H9 (cell line): Measurements from ENCODE around the gene MBD3L3. TPM values are rescaled to one million over a fixed set of nuclear protein-coding genes. Genes with fewer than 3 reads are reported as not detected.

Experiments
- DNase-seq: peaks from one replicate; pipeline ENCODE4 v3.0.0-alpha.2; 2017
- H2AFZ ChIP-seq: one replicate; pipeline ENCODE4 v1.6.1; 2013; ENCODE audit warnings: mild to moderate bottlenecking, low read length, control low read depth, moderate library complexity
- H2AK5ac ChIP-seq: 2 replicates; pipeline ENCODE4 v1.6.1; 2013; ENCODE audit warnings: low read length, control low read depth, mixed read lengths; ENCODE audit not compliant: insufficient read length
- H2BK120ac ChIP-seq: one replicate; pipeline ENCODE4 v1.6.1; 2013; ENCODE audit warnings: low read depth, mild to moderate bottlenecking, low read length, control low read depth, inconsistent platforms; ENCODE audit not compliant: poor library complexity, severe bottlenecking
- H2BK12ac ChIP-seq: 2 replicates; pipeline ENCODE4 v1.6.1; 2013; ENCODE audit warnings: low read length, control low read depth, mixed read lengths, low read depth; ENCODE audit not compliant: insufficient read length
- H2BK15ac ChIP-seq: 2 replicates; pipeline ENCODE4 v1.6.1; 2013; ENCODE audit warnings: low read depth, low read length, control low read depth
- H2BK20ac ChIP-seq: one replicate; pipeline ENCODE4 v1.6.1; 2013; ENCODE audit warnings: low read depth, mild to moderate bottlenecking, low read length, control low read depth, inconsistent platforms; ENCODE audit not compliant: poor library complexity, severe bottlenecking
- H2BK5ac ChIP-seq: 2 replicates; pipeline ENCODE4 v1.6.1; 2013; ENCODE audit warnings: low read length, control low read depth, mixed read lengths; ENCODE audit not compliant: insufficient read length
- H3K14ac ChIP-seq: 2 replicates; pipeline ENCODE4 v1.6.1; 2013; ENCODE audit warnings: low read length, control low read depth; ENCODE audit not compliant: insufficient read depth
- H3K18ac ChIP-seq: 2 replicates; pipeline ENCODE4 v1.6.1; 2013; ENCODE audit warnings: low read depth, mild to moderate bottlenecking, mixed read lengths, low read length, control low read depth; ENCODE audit not compliant: insufficient read length
- H3K23ac ChIP-seq: 2 replicates; pipeline ENCODE4 v1.6.1; 2013; ENCODE audit warnings: low read length, control low read depth, mixed read lengths, low read depth; ENCODE audit not compliant: insufficient read length
- H3K23me2 ChIP-seq: 2 replicates; pipeline ENCODE4 v1.6.1; 2013; ENCODE audit warnings: low read depth, mild to moderate bottlenecking, mixed read lengths, low read length, control low read depth; ENCODE audit not compliant: insufficient read length, poor library complexity, severe bottlenecking
- H3K27ac ChIP-seq: 2 replicates; pipeline ENCODE4 v1.5.1; 2013; ENCODE audit warnings: low read length, control low read depth, mixed read lengths, low read depth; ENCODE audit not compliant: insufficient read length
- H3K27me3 ChIP-seq: 2 replicates; pipeline ENCODE4 v1.6.1; 2013; ENCODE audit warnings: low read length, control low read depth, inconsistent platforms; ENCODE audit not compliant: insufficient read depth
- H3K4ac ChIP-seq: 2 replicates; pipeline ENCODE4 v1.6.1; 2013; ENCODE audit warnings: low read depth, mild to moderate bottlenecking, control low read depth, inconsistent platforms, low read length, moderate library complexity
- H3K4me1 ChIP-seq: 2 replicates; pipeline ENCODE4 v1.6.1; 2013; ENCODE audit warnings: low read length, control low read depth, inconsistent platforms; ENCODE audit not compliant: insufficient read depth
- H3K4me2 ChIP-seq: 2 replicates; pipeline ENCODE4 v1.6.1; 2013; ENCODE audit warnings: low read length, control low read depth, mixed read lengths; ENCODE audit not compliant: insufficient read length, insufficient read depth
- H3K56ac ChIP-seq: 2 replicates; pipeline ENCODE4 v1.6.1; 2013; ENCODE audit warnings: low read depth, mild to moderate bottlenecking, mixed read lengths, low read length, control low read depth; ENCODE audit not compliant: insufficient read length
- H3K79me1 ChIP-seq: 2 replicates; pipeline ENCODE4 v1.6.1; 2013; ENCODE audit warnings: low read depth, mild to moderate bottlenecking, moderate library complexity, low read length, control low read depth, inconsistent platforms; ENCODE audit not compliant: insufficient read depth, poor library complexity, severe bottlenecking
- H3K79me2 ChIP-seq: 2 replicates; pipeline ENCODE4 v1.6.1; 2013; ENCODE audit warnings: low read length, control low read depth, inconsistent platforms; ENCODE audit not compliant: insufficient read depth
- H3K9ac ChIP-seq: 2 replicates; pipeline ENCODE4 v1.6.1; 2013; ENCODE audit warnings: low read length, control low read depth, mixed read lengths; ENCODE audit not compliant: insufficient read length; ENCODE audit errors: extremely low read depth
- H3K9me3 ChIP-seq: one replicate; pipeline ENCODE4 v1.6.1; 2013; ENCODE audit warnings: low read depth, low read length, inconsistent platforms; ENCODE audit not compliant: control insufficient read depth
- H3T11ph ChIP-seq: one replicate; pipeline ENCODE4 v1.6.1; 2013; ENCODE audit warnings: mild to moderate bottlenecking, low read length, control low read depth, inconsistent platforms
- H4K20me1 ChIP-seq: one replicate; pipeline ENCODE4 v1.6.1; 2013; ENCODE audit not compliant: control insufficient read depth, insufficient read length, insufficient read depth
- H4K5ac ChIP-seq: 2 replicates; pipeline ENCODE4 v1.6.1; 2013; ENCODE audit warnings: low read depth, mild to moderate bottlenecking, mixed read lengths, low read length, control low read depth; ENCODE audit not compliant: insufficient read length
- H4K8ac ChIP-seq: replicated peaks from 2 replicates; pipeline ENCODE4 v1.6.1; 2013; ENCODE audit warnings: low read length, control low read depth, mixed read lengths, low read depth; ENCODE audit not compliant: insufficient read length
- H4K91ac ChIP-seq: 2 replicates; pipeline ENCODE4 v1.6.1; 2013; ENCODE audit warnings: low read depth, mild to moderate bottlenecking, moderate library complexity, mixed read lengths, low read length, control low read depth; ENCODE audit not compliant: insufficient read length
- H3K27ac Mint-ChIP-seq, 3 experiments: 2 replicates in 2 of 3; 3 replicates in 1 of 3; pipeline ENCODE4 v1.8.0; 2020 to 2021; ENCODE audit warnings: mixed read lengths in 3 of 3, mild to moderate bottlenecking in 1 of 3, moderate library complexity in 1 of 3
- H3K27me3 Mint-ChIP-seq: 2 replicates; pipeline ENCODE4 v1.8.0; 2021; ENCODE audit warnings: low read depth, mild to moderate bottlenecking, moderate library complexity, mixed read lengths
- H3K36me3 Mint-ChIP-seq, 3 experiments: 2 replicates in 2 of 3; 3 replicates in 1 of 3; pipeline ENCODE4 v1.8.0; 2020 to 2021; ENCODE audit warnings: low read depth in 3 of 3, mixed read lengths in 3 of 3; ENCODE audit not compliant: insufficient read depth in 1 of 3
- H3K4me1 Mint-ChIP-seq, 2 experiments: 2 replicates each; pipeline ENCODE4 v1.8.0; 2020; ENCODE audit warnings: mixed read lengths in 2 of 2
- H3K4me3 Mint-ChIP-seq, 2 experiments: 2 replicates in 1 of 2; 3 replicates in 1 of 2; pipeline ENCODE4 v1.8.0; 2020 to 2021; ENCODE audit warnings: mild to moderate bottlenecking in 2 of 2, mixed read lengths in 2 of 2, moderate library complexity in 1 of 2
- H3K9me3 Mint-ChIP-seq, 2 experiments: 2 replicates in 1 of 2; 3 replicates in 1 of 2; pipeline ENCODE4 v1.8.0; 2020; ENCODE audit warnings: mild to moderate bottlenecking in 2 of 2, mixed read lengths in 2 of 2, moderate library complexity in 1 of 2
- WGBS: extraction: QIAGEN DNeasy Blood & Tissue Kit; methylation state at CpG from one replicate; pipeline ENCODE4 v1.1.7; 2013; ENCODE audit warnings: missing lambda C conversion rate, low lambda C conversion rate, mixed read lengths; ENCODE audit not compliant: insufficient read length; ENCODE audit errors: extremely low coverage; 5-methylcytosine and 5-hydroxymethylcytosine counted together
- total RNA-seq: library from RNA; stranded (reverse); gene quantifications from 2 replicates; pipeline ENCODE4 v1.2.1, GENCODE V29; 2021
- TF ChIP-seq, protein P1 (sequence below): fragments of 200-600 bp; sonication (generic); conservative IDR thresholded peaks from 3 replicates; pipeline ENCODE4 v1.8.0; 2021; ENCODE audit warnings: antibody characterized with exemption, mild to moderate bottlenecking

Gene MBD3L3
- total RNA-seq, 1 experiment from 2014 or later = not detected

DNA sequence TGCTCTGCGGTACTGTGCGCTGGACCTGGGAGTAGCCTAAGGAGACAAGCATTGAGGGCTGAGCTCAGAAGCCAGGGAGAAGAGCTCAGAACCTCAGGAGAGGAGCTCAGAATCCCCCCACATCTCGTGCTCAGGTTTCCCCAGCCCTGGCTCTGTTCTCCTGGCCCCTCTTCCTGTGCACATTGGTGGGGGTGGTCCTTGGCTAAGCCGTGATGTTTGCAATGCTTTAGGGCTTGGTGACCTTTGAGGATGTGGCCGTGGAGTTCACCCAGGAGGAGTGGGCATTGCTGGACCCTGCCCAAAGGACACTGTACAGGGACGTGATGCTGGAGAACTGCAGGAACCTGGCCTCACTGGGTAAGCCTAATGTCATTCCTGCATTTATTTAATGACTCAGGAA is 17.7 kb upstream of the MBD3L3 start:
- Mint-ChIP-seq H3K27me3 (no peaks in the 10 kb centered on the region; the same call in 1 of the 2 replicates), H3K9me3 (peaks cover 46 to 59% of the 10 kb centered on the region in 2 experiments)
- peaks cover 45% of the 10 kb centered on the region for H3K9me3 ChIP-seq

More for the DNA sequence above, 17.7 kb upstream of the MBD3L3 start:
- Histone ChIP-seq H4K8ac (no peak overlapping the region), H3K23ac (no peak overlapping the region), H3K9ac (no peak overlapping the region), H3K18ac (no peak overlapping the region), H3K4ac (no peak overlapping the region), H3K23me2 (no peaks in the 10 kb centered on the region), H4K20me1 (no peaks in the 10 kb centered on the region), H2AFZ (no peak overlapping the region), H2BK15ac (no peak overlapping the region), H4K91ac (no peak overlapping the region), H3K14ac (no peak overlapping the region), H3T11ph (no peak overlapping the region), H3K79me1 (no peaks in the 10 kb centered on the region), H3K4me1 (no peaks in the 10 kb centered on the region), H2BK20ac (no peak overlapping the region), H4K5ac (no peak overlapping the region), H2BK120ac (no peak overlapping the region), H3K27me3 (no peaks in the 10 kb centered on the region), H3K56ac (no peak overlapping the region), H3K4me2 (no peak overlapping the region), H2BK12ac (no peak overlapping the region), H3K27ac (no peak overlapping the region), H2AK5ac (no peak overlapping the region), H2BK5ac (no peak overlapping the region), H3K79me2 (no peaks in the 10 kb centered on the region)
- no peak overlapping the region for H3K4me3 Mint-ChIP-seq
- TF ChIP-seq, protein P1, sequence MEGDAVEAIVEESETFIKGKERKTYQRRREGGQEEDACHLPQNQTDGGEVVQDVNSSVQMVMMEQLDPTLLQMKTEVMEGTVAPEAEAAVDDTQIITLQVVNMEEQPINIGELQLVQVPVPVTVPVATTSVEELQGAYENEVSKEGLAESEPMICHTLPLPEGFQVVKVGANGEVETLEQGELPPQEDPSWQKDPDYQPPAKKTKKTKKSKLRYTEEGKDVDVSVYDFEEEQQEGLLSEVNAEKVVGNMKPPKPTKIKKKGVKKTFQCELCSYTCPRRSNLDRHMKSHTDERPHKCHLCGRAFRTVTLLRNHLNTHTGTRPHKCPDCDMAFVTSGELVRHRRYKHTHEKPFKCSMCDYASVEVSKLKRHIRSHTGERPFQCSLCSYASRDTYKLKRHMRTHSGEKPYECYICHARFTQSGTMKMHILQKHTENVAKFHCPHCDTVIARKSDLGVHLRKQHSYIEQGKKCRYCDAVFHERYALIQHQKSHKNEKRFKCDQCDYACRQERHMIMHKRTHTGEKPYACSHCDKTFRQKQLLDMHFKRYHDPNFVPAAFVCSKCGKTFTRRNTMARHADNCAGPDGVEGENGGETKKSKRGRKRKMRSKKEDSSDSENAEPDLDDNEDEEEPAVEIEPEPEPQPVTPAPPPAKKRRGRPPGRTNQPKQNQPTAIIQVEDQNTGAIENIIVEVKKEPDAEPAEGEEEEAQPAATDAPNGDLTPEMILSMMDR = no peak
- no CpG with 5 or more reads among the region's 6 CpGs for WGBS
- no peaks in the 10 kb centered on the region for H3K4me1 Mint-ChIP-seq
- DNase-seq = no peak
- H3K36me3 Mint-ChIP-seq = peaks cover 88 to 92% (median 89%) of the 10 kb centered on the region in 3 experiments
- H3K27ac Mint-ChIP-seq = no peak overlapping the region
